SU-DHL-6 (cell line): Measurements from ENCODE around the gene CALN1.

Experiments used
- CTCF ChIP-seq: fragments of 200-600 bp; sonication (generic); IDR thresholded peaks from one replicate; pipeline ENCODE4 v1.5.1; 2017; ENCODE audit warnings: antibody characterized with exemption, mild to moderate bottlenecking, low read length, moderate library complexity; ENCODE audit not compliant: insufficient read depth, poor library complexity, severe bottlenecking
- EZH2phosphoT487 ChIP-seq: fragments of 200-600 bp; sonication (generic), shearing (Covaris generic); conservative IDR thresholded peaks from 2 replicates; pipeline ENCODE4 v1.6.1; 2018; ENCODE audit warnings: mild to moderate bottlenecking, antibody characterized with exemption, low read length, moderate library complexity, mixed read lengths

- TF ChIP-seq CTCF: no peak
- TF ChIP-seq EZH2phosphoT487: no peak
These were observed 188.8 kb downstream of the CALN1 start for GRCh38 chr7:72223351-72223750.
